Retina (tissue), 1 donor: ENCODE measurements around the gene NFKBIZ.
"Not testable (repeated sequence)": the region's sequence is repeated elsewhere in the genome, so short reads cannot be mapped to it uniquely, and the experiment has no call there.

Source experiments
- DNase-seq: peaks from one replicate; pipeline ENCODE4 v3.0.0-alpha.2; 2016

NFKBIZ gene

DNA sequence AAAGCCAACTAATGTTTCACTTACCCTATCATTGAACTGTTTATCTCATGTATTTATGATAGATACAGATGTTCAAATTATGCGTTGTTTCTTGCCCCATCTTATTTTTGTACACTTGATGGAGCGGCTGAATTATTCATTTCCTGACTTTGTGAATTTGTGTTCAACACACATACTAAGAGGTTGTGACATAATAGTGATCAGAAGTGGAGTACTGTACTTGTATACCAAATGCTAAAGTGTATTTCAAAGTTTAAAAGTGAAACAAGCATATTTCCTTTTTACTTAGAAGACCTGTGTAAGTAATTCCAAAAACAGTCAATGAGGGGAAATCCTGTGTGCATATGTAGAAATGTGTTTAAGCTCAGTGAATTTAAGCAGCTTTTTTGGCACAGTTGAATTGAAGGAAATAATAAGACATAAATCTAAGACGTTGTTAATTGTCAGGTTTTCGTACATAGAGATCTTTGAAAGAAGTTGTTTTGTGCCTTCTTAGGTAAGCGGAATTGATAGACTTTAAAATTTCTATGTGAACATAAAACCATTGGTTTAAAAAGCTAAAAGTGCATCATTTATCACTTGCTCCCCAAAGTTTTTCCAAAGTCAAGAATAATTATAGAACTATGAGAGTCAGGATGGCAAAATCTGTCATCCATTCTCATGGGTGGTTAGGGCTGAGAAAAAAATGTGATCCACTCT, 1.9 kb downstream of the NFKBIZ start:
- no peak for DNase-seq

DNA sequence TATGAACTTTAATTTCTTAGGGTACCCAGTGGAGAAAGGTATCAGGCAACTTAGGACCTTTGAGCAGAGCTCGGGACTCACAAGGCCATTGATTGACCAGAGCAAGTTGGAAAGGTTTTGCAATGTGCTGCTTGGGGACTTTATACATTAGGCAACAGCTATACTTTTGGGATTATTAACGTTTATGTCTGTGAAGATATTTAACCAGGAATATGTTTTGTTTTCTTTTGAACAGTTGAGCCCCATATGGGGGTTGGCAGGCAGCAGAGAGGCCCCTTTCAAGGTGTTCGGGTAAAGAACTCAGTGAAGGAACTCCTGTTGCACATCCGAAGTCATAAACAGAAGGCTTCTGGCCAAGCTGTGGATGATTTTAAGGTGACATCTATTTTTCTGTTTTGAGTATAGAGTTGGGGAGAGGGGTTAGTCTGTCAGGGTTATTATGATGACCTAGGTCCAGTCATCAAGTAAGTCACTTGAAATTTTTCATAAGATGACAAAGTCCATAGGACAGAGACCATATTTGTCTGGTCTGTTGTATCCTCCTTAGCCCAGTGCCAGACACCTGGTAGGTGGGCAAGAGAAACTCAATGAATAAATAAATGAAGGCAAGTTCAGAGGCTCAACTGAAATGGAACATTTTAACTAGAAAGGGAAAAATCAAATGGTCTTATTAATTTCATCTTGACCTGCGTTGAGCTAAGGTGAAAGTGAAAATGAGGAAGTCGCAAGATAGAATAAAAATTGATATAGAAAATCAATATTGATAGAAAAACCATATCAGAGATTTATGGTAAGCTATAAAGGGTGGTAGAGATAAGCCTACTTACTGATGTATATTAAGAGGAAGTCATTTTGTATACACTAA, 2.8 kb downstream of the NFKBIZ start:
- no peak for DNase-seq

DNA sequence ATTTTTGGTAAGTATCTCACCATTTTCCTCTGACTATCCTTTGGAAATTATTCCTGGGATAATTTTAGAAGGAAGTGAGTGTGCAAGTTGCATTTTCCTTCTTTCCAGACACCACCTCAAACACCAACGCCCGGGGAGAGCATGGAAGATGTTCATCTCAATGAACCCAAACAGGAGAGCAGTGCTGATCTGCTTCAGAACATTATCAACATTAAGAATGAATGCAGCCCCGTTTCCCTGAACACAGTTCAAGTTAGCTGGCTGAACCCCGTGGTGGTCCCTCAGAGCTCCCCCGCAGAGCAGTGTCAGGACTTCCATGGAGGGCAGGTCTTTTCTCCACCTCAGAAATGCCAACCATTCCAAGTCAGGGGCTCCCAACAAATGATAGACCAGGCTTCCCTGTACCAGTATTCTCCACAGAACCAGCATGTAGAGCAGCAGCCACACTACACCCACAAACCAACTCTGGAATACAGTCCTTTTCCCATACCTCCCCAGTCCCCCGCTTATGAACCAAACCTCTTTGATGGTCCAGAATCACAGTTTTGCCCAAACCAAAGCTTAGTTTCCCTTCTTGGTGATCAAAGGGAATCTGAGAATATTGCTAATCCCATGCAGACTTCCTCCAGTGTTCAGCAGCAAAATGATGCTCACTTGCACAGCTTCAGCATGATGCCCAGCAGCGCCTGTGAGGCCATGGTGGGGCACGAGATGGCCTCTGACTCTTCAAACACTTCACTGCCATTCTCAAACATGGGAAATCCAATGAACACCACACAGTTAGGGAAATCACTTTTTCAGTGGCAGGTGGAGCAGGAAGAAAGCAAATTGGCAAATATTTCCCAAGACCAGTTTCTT, 3.9 kb downstream of the NFKBIZ start:
- no peak for DNase-seq

DNA sequence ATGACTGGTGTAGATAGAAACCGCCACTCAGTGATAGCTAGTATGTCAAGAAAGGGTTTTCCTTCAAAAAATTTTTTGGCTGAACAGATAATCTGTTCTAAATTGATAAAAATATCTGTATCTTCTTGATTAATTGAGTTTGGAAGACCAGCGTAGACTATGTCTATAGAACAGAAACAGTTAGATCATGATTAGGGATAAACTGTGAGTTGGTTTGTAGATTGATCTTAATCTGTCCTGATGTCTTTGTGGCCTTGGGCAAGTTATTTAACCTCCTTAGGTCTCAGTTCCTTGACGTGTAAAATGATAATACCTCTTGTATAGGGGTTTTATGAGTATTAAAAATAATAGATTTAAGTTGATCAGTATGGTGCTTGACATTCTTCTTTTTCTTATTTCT, 4.7 kb downstream of the NFKBIZ start:
- no peak for DNase-seq

DNA sequence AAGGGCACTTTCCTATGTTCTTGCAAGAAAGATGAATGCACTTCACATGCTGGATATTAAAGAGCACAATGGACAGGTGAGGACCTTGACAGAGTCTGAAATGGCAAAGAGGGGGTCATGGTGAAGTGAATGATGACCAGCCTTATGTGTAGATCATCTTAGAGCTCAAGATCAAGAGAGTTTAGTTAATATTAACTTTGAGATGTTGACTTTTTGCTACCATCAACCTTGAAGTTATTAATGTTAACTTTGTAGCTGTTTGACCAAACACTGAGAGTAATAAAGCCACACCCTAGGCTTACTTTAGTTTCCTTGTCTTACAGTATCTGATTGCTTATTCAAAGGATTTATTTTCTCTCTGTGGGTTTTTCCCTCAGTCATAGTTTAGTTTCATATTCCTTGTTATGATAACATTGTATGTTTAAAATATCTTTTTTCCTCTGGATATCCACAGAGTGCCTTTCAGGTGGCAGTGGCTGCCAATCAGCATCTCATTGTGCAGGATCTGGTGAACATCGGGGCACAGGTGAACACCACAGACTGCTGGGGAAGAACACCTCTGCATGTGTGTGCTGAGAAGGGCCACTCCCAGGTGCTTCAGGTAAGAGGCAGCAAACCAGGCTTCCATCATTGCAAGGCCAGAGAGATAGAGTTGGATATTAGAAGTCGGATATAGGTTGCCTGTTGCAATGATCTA, 5.4 kb downstream of the NFKBIZ start:
- DNase-seq: no peak

DNA sequence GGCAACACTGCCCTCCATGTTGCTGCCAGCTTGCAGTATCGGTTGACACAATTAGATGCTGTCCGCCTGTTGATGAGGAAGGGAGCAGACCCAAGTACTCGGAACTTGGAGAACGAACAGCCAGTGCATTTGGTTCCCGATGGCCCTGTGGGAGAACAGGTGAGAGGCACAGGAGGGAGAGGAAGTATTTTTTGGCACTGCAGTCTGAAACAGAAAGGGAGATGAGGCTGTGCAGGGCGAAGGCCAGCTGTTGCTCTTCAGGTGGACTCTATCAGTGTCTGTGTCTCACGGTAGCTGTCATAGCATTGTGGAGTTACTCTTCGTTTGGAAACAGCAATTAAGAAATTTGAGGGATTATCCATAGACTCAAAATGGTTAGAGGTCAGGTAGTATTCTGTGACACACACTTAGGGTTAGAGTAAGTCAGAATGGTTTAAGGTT, 8.0 kb downstream of the NFKBIZ start:
- no peak for DNase-seq

DNA sequence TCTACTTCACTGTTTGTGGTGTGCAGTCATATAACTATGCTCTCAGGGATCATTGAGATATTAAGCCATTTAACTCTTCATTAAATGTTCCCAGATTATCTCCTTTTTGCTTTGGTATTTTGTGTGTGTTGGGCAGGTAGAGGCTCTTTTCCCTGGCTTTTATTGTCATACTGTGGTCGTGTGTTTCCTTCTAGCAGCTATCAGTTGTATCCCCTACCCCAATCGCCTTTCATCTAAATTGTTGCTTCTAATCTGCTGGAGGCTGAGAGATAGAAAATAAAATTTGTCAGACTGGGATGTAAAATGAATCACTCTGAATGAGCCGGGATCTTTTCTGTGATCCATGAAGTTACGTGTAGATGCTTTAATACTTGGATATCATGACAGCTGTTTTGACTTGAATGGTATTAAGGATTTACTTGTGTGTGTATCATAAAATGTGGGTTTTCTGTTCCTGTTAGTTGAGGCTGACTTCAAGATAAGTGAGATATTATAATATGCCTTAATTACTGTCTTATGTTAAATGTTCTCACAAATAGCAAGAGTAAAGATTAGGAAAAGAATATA, 9.2 kb downstream of the NFKBIZ start:
- DNase-seq: no peak

DNA sequence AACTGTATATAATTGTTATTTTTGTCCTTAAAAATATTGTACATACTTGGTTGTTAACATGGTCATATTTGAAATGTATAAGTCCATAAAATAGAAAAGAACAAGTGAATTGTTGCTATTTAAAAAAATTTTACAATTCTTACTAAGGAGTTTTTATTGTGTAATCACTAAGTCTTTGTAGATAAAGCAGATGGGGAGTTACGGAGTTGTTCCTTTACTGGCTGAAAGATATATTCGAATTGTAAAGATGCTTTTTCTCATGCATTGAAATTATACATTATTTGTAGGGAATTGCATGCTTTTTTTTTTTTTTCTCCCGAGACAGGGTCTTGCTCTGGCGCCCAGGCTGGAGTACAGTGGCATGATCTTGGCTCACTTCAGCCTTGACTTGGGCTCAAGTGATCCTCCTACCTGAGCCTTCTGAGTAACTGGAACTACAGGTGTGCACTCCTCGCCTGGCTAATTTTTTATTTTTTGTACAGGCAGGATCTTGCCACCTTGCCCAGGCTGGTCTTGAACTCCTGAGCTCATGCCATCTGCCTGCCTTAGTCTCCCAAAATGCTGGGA, 10.7 kb downstream of the NFKBIZ start:
- DNase-seq: no peak

DNA sequence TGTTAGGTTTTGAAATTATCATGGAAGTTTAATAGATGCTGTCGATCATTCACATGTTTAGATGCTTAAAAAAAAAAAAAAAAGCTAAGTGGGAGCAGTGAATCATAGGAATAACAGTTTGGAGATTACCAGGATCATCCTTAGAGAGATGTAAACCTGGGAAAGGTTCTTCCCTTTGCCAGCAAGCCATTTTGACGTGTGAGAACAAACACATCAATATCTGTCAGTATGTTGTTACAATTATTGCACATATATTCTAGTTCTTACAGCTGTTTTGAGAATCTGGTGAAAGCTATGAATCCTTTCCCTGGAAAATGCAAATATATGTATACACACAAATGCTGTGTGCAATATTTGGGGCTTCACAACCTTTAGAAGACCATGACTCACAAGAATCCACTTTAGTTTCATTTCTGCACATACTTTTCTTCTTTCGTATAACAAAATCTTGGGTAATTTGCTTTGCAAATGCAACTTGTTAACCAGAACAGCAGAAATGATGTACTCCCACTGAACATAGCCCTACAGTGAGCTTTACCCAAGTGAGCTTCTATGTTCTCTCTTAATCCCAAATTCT, 12.0 kb downstream of the NFKBIZ start:
- DNase-seq: no peak

DNA sequence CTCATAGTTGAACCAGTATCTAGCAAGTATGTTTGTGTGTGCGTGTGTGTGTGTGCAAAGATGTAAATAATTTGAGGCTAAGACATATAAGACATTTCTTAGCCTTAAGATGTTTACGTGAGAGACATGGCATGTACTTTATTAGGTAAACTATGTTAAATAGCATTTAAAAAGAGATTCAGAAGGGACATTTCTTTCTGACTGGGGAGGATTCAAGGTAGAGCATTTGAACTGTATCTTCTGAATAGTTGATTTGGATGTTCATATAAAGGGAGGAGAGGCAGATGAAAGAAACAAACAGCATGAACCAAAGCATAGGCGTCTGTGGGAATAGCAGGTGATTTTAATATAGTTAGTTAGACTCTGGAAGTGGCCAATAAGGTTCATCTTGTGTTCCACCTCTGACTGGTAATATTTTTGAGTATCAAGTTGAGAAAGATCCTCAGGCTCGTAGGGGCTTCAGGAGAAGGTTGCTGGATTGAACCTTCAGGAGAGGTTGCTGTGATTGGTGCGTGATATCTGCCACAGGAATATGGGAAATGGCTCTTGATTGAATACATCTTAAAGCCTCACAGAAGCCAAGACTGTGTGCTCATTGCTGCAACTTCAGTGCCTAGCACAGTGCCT, 12.6 kb downstream of the NFKBIZ start:
- DNase-seq: no peak

DNA sequence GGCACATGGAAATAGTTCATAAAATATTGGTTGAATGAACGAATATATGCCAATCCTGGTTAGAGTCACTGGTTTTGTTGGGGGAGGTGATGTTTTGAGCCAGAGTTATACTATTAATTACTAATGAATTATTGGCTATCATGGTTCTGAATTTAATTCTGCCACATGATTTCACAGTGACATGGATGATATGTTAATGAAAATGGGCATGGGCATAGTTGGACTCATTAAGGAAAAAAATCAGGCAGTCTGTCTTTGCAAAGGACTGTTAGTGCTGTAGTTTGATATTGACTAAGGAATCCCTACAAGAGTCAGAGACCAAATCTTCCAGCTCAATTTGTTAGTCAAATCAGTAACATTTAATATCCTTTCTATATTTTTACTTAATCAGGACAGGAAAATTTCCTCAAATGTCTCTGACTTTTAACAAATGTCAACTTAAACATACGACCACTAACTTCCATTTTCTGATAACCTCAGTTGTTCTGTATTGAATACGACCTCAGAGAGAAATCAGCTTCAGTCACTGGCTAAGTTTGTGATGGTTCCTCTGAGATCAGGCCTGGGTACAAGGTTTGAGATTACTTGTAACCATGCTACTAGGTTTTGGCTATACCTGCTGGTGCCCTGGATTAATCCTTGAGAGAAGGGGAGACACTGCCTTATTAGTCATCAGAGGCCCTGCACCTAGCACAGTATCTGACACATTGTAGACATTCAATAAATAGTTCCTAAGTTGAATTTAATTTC, 13.3 kb downstream of the NFKBIZ start:
- DNase-seq: no peak

DNA sequence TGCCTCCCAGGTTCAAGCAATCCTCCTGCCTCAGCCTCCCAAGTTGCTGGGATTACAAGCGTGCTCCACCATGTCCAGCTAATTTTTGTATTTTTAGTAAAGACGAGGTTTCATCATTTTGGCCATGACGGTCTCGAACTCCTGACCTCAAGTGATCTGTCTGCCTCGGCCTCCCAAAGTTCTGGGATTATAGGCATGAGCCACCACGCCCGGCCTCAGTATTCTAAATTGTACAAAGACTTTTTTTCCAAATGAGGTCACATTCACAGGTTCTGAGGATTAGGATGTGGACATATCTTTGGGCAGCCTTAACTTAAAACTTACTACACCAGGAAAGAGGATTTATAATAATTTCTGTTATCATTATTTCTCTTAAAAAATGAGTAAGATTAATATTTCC, 15.6 kb downstream of the NFKBIZ start:
- DNase-seq: not testable (repeated sequence)

DNA sequence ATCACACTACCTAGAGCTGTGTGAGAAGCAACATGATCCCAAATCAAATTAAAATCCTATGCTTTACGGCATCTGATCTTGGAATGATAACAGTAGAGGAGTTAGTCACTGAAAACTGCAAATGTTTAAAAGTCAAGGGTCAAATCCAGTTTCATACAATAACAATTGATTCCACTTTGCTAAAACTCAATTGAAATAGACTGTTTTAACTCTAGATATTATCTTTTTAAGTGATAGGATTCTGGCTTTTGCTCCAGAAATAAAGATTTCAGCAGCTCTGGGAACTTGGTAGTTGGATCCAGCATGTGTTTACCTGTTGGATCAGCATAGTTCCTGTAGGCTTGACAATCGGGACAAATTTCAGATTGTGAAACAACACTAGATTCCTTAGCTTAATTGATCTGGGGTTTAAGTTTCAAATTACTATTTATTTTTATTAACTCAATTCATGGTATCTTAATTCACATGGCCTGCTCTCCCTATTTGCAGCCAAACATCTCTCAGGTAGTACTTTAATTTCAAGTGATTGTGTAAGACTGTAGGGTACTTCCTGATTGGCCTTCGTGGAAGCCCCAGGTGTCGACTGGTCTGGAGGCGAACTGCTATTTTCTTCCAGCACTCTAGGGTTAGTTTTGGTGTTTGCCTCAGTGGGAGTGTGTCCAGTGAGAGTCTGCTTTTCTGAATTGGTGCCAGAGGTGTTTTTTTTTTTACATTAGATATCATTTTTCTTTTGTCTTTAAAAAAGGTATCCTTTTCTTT, 16.6 kb downstream of the NFKBIZ start:
- DNase-seq: no peak

DNA sequence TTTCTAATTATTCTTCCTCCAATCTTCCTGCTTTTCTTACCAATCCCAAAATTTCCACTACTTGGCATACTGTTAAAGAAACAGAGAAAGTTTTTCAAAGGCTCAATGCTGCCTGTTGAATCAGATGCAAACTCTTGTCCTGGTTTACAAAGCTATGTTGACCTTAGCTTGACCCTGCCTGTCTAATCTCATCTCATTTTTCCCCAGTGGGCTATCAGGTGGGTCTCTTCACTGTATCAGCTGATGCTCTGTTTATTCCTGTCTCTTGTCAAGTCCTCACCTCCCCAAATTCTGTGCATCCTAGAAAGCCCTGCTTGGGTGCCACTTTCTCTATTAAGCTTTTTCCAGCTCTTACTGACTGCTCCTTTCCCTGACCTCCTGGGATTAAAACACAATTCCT, 18.2 kb downstream of the NFKBIZ start:
- no peak for DNase-seq

DNA sequence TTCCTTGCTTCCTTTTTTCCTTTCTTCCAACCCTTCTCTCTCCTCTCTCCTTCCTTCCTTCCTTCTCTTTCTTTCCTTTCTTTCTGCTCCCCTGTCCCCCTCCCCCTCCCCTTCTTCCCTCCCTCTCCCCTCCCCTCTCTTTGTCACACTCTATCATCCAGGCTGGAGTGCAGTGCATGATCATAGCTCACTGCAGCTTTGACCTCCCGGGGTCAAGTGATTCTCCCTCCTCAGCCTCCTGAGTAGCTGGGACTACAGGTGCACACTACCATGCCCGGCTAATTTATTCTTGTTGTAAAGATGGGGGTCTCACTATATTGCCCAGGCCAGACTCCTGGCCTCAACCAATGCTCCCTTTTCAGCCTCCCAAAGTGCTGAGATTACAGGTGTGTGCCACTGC, 18.7 kb downstream of the NFKBIZ start:
- no peak for DNase-seq

DNA sequence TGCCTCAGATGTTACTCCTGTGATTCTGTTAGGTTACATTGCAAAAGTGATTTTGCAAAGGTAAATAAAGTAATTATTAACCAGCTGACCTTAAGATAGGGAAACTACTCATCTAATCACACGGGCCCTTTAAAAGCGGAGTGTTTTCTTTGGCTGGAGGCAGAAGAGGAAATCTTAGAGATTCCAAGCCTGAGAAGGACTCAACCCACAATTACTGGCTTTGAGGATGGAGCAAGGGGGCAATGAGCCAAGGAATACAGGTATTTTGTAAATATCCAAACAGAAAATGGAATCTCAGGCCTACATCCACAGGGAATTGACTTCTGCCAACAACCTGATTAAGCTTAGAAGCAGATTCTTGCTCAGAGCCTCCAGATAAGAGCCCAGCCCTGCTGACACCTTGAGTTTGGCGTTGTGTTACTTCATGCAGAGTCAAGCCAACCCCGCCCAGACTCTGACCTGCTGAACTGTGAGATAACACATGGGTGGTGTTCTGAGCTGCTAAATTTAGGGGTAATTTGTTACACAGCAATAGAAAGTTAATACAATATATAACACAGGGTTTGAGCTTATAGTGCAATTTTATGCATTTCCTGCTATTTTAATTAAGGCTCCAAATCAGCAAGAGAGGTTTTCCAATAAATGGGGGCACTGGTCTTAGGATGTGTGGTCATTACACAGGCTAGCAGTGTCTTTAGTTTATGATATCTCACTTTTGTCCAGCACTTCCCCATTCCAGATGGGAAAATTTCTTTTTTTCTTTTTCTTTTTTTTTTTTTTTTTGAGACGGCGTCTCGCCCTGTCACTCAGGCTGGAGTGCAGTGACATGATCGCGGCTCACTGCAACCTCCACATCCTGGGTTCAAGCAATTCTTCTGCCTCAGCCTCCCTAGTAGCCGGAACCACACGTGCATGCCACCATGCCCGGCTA, 19.5 kb downstream of the NFKBIZ start:
- DNase-seq: no peak

DNA sequence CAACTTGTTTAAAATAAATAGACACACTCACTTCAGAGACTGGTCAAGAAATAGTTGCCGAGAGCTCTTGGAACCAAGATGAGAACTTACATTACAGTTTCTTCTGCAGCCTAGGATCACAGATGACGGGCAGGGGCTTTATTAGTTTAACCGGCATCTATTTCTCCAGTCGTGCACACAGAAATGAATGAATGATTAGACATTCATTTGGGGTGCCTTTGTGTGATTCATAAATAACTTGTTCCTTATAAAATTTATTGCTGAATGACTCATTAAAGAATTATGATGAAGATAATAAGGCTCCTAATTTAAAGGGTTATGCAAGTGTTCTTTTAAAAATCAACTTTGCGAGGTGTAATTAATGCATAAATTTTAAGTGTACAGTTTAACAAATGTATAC, 20.8 kb downstream of the NFKBIZ start:
- DNase-seq: no peak

DNA sequence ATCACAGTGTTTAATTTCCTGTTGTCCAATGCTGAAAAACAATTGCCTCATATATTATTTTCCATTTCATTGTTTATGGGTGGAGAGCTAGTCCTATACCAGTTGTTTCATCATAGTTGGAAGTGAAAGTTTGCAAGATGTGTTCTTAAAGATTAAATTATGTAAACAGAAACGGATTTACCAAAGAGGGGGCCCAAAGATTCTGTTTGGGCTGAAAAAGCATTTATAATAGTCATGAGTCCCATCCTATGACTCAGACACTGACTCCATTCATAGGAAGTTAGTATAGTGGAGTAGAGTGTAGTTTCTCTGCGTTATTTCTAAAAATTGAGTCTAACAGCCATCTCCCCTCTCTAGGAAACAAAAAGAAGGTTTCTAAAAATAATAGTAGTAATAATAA, 24.3 kb downstream of the NFKBIZ start:
- no peak for DNase-seq

DNA sequence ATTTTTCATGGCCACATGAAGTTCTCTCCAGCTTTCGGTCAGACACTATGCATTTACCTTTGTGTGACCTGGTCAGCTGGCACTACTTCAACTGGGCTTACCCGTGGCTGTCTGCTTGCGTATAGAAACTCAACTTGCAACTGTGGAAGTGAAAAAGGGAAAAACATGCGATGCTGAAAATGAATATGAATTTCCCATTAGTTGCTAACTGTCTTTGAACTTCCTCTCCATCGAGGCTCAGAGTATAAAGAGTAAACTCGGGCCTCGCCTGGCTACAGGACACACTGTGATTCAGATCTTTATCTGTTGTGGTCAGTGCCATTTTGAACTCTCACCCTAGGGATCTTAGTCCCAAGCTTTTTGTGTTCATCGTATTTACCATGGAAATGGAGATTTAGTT, 26.8 kb downstream of the NFKBIZ start:
- DNase-seq: no peak
